ENCODE measurements around the gene HDAC4. TPM values are rescaled to one million over a fixed set of nuclear protein-coding genes. Genes with fewer than 3 reads are reported as not detected.

Gene HDAC4
- total and polyA plus RNA-seq, 2 of the 8 experiments (the other 6 are each of a cell fraction or from before 2014, with no cell fraction given) = 15.4 to 31.5 TPM

DNA sequence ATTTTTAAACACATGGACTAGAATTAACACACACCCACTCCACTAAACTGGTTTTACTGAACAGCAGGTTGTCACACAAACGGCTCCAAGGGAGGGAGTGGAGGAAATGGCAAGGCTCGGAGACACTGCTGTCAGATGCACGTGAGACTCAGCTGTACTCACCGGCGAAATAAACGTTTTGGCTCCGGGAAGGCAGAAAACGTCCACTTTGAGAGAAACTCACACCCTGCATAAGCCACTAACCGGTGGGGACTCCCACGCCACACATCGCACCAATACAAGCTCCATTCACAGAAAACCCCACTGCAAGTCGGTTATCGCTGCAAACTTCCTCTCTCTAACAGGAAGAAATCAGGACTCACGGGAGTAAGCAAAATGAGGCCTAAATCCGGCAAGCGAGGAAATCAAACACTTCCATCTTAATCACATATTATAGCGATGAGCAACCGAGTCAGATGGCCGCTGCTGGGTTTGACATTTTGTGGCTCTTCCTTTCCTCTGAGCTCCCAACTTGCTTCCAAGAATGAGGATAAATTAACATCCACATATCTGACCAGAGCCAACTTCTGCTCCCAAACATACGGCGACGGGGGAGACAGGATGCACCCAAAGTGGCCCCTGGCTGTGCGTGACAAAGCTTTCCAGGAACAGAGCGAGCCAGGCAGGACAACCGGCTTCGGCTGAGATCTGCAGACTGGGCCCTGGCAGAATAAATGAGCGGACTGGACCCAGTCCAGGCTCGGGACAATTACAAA is 63.5 kb downstream of the HDAC4 start:
- Histone ChIP-seq H3K18ac (ENCODE audit: extremely low read depth, low read length) (no peak overlapping the region; the same call in 1 of the 2 replicates), H2AK5ac (ENCODE audit: low read depth, low read length) (no peak overlapping the region; the same call in 1 of the 2 replicates), H2AFZ (ENCODE audit: low read length) (no peak overlapping the region), H3K14ac (ENCODE audit: insufficient read length) (no peak overlapping the region), H4K5ac (ENCODE audit: insufficient read length, low read depth, low read length) (no peak overlapping the region), H2BK120ac (replicated peaks; ENCODE audit: low read depth, low read length) (no peak overlapping the region), H3K27ac (ENCODE audit: low read depth, low read length) (no peak overlapping the region), H3K4me1 (replicated peaks in 1 of 4; ENCODE audit: control insufficient read depth in 3 of 4, insufficient read depth in 4 of 4, low read length in 3 of 4) (peaks cover 0 to 13% (median 4%) of the 10 kb centered on the region in 4 experiments; a peak in 5 of 7 replicates), H3K9ac (replicated peaks in 1 of 4; ENCODE audit: extremely low read depth in 1 of 4, low read depth in 3 of 4, low read length in 3 of 4) (no peak overlapping the region), H2BK20ac (ENCODE audit: low read length) (no peak overlapping the region), H3K23me2 (ENCODE audit: low read depth, low read length) (no peaks in the 10 kb centered on the region), H3K27me3 (replicated peaks in 1 of 4; ENCODE audit: control insufficient read depth in 3 of 4, extremely low read depth in 1 of 4, insufficient read depth in 3 of 4, low read length in 3 of 4) (no peaks in the 10 kb centered on the region), H3K79me2 (ENCODE audit: control insufficient read depth in 1 of 2, insufficient read depth in 2 of 2, low read length in 2 of 2) (peaks cover 4 to 93% of the 10 kb centered on the region in 2 experiments; a peak in 3 of 4 replicates), H4K20me1 (replicated peaks in 1 of 2; ENCODE audit: control insufficient read depth in 1 of 2, insufficient read depth in 2 of 2, low read length in 2 of 2) (peaks cover 13 to 29% of the 10 kb centered on the region in 2 experiments), H3K36me3 (ENCODE audit: control insufficient read depth in 2 of 4, insufficient read depth in 4 of 4, low read length in 3 of 4) (no peaks in the 10 kb centered on the region), H3K56ac (replicated peaks; ENCODE audit: insufficient read length, low read depth, low read length) (no peak overlapping the region), H3K9me3 (ENCODE audit: insufficient read depth in 2 of 2, low read depth in 1 of 2, low read length in 1 of 2) (no peaks in the 10 kb centered on the region), H3K4ac (replicated peaks; ENCODE audit: insufficient read length, low read depth, low read length) (no peak overlapping the region), H3K79me1 (ENCODE audit: low read depth, low read length) (peaks cover 22% of the 10 kb centered on the region), H2BK5ac (ENCODE audit: low read depth, low read length) (no peak overlapping the region), H3K23ac (ENCODE audit: insufficient read length) (no peak overlapping the region), H2BK12ac (ENCODE audit: low read depth, low read length) (no peak overlapping the region), H3K4me3 (ENCODE audit: extremely low read depth in 1 of 4, insufficient read depth in 2 of 4, low read depth in 3 of 4, low read length in 4 of 4) (no peak overlapping the region), H4K8ac (ENCODE audit: extremely low read depth, insufficient read depth, low read length) (no peak overlapping the region), H4K91ac (replicated peaks; ENCODE audit: insufficient read length, low read length) (no peak overlapping the region), H2BK15ac (ENCODE audit: low read length) (no peak overlapping the region), H3K4me2 (ENCODE audit: insufficient read depth in 1 of 2, low read depth in 2 of 2, low read length in 2 of 2) (no peak overlapping the region; a peak in 1 of 4 replicates)
- POLR2A ChIA-PET (ENCODE audit: partially characterized antibody) = no interaction called here
- CTCF ChIA-PET (ENCODE audit: partially characterized antibody) = interaction anchor here (0.7 to 2.3 kb wide), 4 partner anchors 9 to 52 kb away, joined by 3 to 8 read pairs (median 5); no protein-coding TSS in a partner anchor
- FAIRE-seq (no peak), DNase-seq (ENCODE audit: low read depth in 1 of 2, low spot score in 2 of 2) (no peak)
- 87% methylated on average over 28 of the region's 28 CpGs; no CpG with 5 or more reads in 1 of the 2 experiments for WGBS, 2 experiments (ENCODE audit: extremely low coverage in 1 of 2, insufficient coverage in 1 of 2, insufficient read length in 1 of 2, insufficient replicate concordance in 2 of 2, low coverage in 1 of 2, low lambda C conversion rate in 2 of 2, missing lambda C conversion rate in 1 of 2)
- no peak for TF ChIP-seq KDM5A (IDR thresholded peaks at IDR 0.05; ENCODE audit: low read length)
- TF ChIP-seq KDM1A (IDR thresholded peaks at IDR 0.05; ENCODE audit: borderline replicate concordance, low read length) = no peak
- TF ChIP-seq RNF2 (IDR thresholded peaks at IDR 0.05; ENCODE audit: borderline replicate concordance, low read depth, low read length, missing control alignments, poor library complexity, severe bottlenecking) = no peak

Measured in H1 (cell line).